GM12801 (cell line): ENCODE measurements around the gene GANC.

ENCODE experiments used
- CTCF ChIP-seq: IDR thresholded peaks from one replicate; pipeline ENCODE4 v1.5.1; 2011; ENCODE audit warnings: control low read depth; ENCODE audit not compliant: insufficient read length; ENCODE audit errors: extremely low read depth

GANC gene

GRCh38 chr15:42401544-42402454, 128.8 kb downstream of the GANC start:
- TF ChIP-seq CTCF = no peak

- no peak for TF ChIP-seq CTCF
Measured at GRCh38 chr15:42402455-42403205, 129.6 kb downstream of the GANC start.

GRCh38 chr15:42403389-42403788, 130.4 kb downstream of the GANC start:
- TF ChIP-seq CTCF = no peak

GRCh38 chr15:42404461-42405235, 131.6 kb downstream of the GANC start:
- no peak for TF ChIP-seq CTCF

GRCh38 chr15:42405863-42406482, 133.0 kb downstream of the GANC start:
- no peak for TF ChIP-seq CTCF
